GM19238 (cell line): ENCODE measurements around the gene SBF2.

Source experiments
- DNase-seq: peaks from one replicate; pipeline ENCODE4 v3.0.0; 2011; ENCODE audit warnings: low spot score; ENCODE audit not compliant: insufficient read length

The SBF2 gene

DNA sequence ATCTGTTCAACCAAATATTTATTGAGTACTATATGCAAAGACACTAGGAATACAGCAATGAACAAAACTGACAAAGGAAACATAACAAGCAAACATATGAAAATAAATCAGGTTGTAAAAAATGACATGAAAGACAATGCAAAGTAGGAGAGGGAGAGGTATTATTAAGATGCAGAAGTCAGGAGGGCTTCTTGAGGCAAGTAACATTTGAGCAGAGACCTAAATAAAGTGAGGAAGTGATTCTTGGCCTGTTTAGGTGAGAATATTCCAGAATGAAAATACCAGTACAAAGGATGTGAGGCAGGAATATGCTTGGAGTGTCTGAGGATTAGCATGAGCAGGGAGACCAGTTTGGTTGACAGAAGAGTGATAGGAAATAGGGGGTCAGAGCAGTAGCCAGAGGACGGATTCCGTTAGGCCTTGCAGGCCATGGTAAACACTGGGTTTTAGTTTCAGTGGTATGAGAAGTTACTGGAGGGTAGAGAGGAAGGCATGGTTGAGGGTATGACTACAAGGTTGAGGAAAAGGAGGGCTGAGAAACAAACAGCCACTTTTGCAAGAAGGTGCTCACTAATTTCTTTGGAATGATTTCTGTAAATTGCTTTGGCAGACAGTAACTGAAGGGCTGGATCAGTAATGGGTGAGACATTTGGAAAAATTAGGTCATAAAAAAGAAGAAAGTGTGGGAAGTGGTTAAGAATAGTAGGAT is 438.3 kb downstream of the SBF2 start:
- DNase-seq, result no peak

DNA sequence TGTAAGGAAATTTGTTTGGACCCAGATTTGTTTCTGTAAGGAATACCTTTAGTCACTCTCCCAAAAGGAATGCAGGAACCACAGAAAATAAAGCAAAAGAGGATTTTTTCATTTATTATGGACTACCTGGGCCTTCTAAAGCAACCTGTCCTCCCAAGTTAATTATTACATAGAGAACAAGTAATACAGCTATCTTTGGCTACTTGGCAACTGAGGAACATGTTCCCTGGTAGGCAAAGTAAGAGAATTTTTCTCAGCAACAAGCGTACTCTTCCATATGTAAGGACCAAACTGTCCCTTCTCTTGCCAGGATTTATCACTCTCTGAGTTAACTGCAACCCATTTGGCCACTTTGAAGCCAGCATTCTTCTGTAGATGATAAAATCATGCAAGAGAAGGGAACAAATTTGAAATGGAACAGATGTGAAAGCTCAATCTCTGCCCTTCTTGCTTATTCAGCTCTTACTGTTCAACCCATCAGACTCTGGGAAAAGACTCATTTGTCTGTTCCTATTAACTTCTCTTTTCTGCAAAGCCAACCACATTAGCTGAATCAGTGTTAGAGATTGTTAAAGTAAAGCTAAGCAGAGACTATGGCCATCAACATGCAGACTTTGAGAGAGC is 440.0 kb downstream of the SBF2 start:
- DNase-seq, result no peak

DNA sequence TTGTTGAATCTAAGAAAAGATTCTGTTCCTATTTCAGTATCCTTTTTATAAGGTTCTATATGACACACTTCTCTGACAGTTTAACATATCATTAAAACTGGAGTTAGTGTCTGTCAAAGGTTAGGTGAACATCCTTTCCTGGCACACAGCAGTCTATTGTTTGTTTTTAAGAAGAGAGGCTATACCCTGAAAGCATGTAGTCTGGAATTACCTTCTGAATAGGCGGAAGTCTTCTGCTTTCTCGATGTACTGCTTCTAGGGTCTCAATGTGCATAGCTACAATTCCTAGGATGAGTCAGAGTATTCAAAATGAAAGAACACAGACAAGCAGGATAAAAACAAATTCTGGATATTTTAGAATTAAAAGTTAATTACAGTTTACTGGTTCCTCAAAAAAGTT is 441.6 kb downstream of the SBF2 start:
- DNase-seq, result no peak

DNA sequence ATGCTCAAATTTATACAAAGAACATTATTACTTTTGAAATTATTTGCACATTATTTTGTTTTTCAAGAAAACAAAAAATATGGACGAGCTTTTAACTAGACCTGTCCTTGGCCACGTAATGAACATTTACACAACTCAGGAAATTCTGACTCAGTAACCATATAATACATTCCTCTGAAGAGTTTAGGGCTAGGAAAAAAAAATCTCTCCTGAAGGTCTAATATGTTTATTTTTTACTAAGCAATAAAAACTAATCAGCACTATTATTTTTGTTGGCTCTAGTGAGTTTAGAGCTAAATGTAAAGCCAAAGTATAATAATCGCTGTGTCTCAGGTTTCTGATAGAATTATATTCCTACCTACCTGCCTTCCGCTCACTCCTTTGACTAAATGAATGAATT is 442.7 kb downstream of the SBF2 start:
- no peak for DNase-seq

DNA sequence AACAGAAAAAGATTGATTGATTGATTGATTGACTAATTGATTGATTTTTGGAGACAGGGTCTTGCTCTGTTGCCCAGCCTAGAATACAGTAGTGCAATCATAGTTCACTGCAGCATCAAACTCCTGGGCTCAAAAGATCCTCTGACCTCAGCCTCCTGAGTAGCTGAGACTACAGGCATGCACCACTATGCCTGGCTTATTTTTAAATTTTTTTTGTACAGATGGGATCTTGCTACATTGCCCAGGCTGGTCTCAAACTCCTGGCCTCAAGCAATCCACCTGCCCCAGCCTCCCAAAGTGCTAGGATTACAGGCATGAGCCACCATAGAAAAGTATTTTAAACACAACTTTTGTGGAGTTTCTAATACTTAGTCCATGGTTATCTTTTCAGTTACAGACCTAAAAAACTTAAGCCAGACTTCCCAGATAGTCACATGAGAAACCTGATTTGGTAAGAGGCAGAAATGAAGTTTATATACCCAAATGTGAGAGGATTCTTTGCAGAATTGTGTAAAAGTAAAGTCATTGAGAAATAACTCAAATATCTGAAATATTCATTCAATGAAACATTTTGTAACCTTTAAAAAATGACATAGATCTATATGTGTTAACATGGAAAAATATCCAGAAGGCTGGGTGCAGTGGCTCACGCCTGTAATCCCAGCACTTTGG is 443.7 kb downstream of the SBF2 start:
- DNase-seq, result no peak

DNA sequence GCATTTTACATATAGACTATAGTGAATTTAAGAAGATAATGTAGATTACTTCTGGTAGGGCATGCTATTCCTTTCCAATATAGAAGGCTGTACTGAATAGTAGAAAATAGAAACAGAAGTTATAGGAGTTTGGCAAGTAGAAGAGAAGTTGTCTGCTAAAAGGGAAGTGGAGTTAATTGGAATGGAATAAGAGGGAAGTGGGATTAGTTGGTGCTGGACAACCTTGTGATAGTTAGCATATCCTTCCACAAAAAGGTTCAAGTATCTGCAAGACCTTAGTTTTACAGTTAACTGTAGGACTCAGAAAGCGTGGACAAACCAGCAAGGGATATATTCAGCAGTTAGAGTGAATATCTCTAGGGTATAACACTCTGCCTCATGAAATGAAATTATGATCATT is 444.6 kb downstream of the SBF2 start:
- DNase-seq, result no peak

DNA sequence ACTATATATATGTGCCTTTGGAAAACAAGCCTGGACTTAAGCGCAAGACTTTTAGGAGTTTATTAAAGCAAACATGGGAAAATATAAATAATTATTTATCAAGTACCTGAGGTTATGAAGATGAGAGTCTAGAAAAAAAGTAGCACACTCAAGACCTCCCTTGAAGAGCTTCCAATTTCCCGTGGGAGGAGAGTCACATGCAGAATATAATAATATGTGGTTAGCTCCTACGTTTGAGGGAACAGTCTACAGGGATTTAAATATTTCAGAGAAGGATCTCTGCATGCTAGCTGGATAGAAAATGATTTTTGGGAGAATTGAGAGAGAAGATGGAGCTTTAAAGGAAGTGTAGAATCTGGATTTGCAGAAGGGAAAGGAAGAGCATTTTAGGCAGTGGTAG is 446.4 kb downstream of the SBF2 start:
- DNase-seq, result no peak

DNA sequence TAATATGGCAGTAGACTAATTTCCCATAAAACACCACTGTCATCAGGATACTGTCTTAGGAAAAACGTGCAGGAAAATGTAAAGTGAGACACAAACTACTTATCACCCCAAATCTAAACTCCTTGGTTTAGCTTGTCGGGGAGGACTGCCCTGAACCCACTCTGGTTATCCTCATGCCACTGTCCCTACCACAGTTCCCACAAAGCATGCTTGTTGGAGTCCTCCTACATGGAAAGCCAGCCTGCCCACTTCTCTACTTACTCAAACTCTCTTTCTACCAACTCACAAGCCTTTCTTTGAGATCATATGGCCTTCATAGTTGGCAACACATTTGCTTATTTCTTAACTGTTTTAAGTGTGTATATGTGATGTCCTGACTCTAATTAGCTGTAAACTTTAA is 451.1 kb downstream of the SBF2 start:
- no peak for DNase-seq

DNA sequence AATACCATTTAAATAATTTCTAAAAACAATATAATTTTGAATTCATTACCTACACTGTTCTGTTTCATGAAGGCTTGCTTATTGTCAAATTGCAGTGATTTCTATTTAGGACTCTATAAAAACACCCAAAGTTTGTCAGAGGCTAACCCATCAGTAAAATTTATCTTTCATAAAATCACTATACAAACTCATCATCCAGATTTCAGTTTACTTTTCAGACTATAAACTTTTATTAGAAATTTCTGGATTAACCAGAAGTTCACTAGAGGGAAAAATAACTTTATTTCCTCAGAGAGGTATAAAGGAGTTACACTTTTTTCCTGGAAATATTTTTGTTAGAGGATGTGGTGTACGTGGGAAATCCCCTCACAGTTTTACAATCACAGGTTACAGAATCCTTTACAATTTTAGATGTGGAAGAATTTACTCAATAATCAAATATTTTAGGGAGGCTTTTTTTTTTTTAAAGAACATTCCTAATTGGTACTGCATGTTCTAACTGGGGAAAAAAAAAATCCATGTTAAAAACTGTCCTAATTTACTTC is 453.5 kb downstream of the SBF2 start:
- DNase-seq, result no peak

DNA sequence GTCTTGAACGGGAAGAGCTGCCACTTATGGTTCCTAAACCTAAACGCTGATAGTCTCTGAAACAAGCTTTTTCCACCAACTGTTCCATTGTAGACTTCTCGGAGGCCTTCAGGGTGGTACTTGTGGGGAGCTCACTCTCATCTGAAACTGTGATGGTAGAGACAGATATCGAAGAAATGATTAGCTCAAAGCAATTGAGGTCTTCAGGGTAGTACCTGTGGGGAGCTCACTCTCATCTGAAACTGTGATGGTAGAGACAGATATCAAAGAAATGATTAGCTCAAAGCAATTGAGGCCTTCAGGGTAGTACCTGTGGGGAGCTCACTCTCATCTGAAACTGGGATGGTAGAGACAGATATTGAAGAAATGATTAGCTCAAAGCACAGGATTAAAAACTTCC is 454.5 kb downstream of the SBF2 start:
- DNase-seq, result no peak

DNA sequence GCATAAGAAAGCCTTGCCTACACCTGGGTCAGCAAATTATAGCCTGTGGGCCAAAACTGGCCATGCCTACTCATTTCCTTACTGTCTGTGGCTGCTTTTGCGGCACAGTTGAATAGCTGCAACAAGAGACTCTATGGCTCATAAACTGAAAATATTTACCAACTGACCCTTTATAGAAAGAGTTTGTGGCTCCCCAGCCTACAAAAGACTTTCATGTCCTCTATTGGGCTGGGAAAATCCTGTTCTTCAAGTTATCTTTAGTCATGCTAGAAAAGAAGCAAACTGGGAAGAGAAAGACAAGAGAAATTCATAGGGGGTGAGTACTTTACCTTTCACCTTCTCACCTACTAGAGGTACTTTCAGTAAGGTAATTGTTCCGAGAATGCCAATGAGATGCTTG is 455.1 kb downstream of the SBF2 start:
- DNase-seq, result no peak

DNA sequence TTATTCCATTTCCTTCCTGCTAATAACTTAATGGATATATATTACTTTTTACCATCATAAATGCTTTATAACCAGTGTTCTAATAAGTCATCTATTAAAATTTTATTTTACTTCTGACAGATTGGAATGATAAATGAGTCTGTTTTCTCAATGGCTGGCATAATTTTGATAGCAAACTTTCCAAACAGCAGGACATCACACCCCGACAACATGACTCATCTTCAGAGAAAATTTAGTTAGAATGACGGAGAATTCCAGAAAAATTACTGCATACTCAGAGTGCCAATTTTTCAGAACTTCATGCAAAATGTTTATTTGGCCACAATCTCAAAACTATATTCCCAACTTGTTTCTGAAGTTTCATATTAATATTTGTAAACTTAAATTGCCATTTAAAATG is 455.8 kb downstream of the SBF2 start:
- DNase-seq, result no peak

DNA sequence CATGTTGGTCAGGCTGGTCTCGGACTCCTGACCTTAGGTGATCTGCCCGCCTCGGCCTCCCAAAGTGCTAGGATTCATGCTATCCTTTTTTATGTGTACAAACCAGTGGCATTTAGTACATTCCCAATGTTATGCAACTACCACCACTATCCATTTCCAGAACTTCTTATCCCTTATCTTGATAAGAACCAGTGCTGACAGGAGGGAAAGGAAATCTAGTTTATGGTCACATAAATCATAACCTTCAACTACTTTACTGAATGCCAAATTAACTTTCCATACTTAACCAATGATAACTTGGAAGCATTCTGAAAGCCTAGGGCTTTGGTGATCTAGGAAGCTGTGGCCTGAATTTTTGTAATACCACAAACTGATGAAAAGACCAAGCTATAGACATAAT is 459.7 kb downstream of the SBF2 start:
- no peak for DNase-seq

DNA sequence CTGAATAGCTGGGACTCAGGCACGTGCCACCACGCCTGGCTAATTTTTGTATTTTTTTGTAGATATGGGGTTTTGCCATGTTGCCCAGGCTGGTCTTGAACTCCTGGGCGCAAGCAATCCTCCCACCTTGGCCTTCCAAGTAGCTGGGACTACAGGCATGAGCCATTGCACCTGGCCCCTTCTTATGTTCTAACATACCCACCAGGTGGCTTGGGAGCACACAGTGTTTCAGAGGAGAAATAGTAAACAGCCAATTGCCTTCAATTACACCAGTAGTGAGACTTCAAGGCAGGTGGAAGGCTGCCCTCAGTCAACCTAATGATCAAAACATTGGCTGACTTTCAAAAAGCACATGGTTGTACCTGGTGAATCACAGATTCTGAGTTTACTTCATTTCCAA is 462.9 kb downstream of the SBF2 start:
- DNase-seq, result no peak

DNA sequence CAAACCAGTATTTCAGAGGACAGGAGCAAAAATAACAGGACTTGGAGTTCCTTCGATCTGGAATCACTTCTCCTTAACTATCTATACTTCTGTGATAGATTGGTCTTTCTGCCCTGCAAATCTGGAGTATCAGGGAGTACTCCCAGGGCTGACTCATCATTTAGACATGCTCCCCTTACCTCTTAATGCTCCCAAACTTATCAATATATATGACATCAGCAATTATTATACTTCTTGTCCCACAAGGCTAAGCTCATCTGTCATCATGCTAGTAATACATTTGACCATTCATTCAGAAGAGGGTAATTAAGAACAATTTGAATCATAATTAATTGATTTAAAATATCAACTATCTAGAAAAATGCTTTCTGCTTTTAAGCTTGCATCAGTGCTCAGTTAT is 466.3 kb downstream of the SBF2 start:
- DNase-seq, result no peak

DNA sequence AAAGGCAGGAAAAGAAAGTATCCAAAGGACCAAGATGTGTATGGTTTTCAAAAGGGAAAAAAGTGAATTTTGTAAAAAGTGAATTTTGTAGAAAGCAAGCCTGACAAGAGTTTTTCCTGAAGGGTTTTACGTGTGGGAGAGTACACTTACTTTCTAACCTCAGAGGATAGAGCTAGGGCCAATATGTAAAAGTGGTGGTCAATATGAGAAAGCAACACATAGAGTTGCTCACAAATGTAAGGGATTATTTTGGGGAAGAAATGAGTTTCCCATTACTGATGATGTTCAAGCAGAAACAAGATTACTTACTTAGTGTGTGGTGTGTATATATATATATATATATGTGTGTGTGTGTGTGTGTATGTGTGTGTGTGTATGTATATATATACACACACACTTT is 467.6 kb downstream of the SBF2 start:
- no peak for DNase-seq

DNA sequence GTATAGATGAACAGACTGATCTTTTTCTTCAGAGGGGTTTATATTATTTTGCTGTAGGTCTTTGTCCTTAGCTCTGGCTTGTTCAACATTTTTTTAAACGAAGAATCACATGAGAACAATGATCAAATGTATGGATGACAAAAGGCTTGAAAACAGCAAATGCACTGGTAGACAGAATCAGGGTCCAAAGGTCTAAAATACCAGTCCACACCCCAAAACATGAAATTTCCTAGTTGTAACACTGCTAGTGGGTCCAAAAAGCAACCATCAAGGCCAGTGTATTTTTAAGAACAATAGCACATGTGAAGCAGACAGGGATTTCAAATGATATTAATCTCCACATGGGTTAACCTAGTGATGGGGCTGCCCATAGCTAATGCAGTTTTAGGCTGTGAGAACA is 468.1 kb downstream of the SBF2 start:
- DNase-seq, result no peak

DNA sequence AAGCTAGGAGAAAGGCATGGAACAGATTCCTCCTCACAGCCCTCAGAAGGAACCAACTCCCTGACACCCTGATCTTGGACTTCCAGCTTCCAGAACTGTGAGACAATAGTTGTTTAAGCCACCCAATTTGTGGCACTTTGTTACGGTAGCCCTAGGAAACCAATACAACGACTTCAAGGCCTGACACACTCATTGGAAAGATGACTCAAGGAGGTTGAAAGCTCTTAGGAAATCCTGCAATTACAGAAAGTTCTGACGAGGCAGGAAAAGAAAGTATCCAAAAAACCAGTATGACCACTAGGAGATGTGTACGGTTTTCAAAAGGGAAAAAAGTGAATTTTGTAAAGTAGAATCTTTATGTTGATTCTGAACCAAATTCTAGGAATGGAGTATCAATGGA is 468.7 kb downstream of the SBF2 start:
- no peak for DNase-seq

DNA sequence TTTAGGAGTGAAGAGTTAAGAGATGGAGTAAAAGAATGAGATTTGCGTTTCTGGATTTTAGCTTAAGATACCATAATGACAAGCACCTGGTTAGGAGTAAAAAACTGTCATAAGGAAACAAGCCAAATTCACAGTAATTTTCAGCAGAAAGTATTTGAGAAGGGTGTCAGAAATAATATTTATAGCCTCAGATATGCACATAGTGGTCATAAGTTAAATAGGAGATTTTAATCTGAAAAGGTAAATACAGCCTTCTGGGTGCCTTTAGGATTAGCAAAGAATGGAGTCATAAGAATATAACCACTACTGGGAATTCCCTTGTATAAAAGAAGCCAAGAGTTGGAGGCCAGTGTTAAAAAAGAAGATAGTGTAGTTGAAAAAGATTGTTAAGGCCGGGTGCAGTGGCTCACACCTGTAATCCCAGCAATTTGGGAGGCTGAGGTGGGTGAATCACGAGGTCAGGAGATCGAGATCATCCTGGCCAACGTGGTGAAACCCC is 470.1 kb downstream of the SBF2 start:
- no peak for DNase-seq

DNA sequence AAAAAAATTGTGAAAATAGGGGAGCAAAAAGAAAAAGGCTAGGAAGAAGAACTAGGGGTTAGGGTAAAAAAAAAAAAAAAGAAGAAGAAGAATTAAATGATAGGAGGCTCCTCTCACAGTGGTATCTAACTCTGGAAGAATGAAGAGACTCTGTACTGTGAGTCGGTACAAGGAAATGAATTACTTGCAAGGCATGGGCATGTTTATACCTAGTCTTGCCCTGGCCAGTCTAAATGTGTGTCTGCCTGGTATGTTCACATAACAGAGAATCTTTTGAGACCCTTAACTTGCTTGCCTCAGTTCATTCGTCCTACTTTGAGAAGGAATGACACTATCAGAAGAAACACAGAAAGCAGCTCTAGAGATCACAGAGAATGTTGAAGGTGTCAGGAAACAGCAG is 470.6 kb downstream of the SBF2 start:
- no peak for DNase-seq

DNA sequence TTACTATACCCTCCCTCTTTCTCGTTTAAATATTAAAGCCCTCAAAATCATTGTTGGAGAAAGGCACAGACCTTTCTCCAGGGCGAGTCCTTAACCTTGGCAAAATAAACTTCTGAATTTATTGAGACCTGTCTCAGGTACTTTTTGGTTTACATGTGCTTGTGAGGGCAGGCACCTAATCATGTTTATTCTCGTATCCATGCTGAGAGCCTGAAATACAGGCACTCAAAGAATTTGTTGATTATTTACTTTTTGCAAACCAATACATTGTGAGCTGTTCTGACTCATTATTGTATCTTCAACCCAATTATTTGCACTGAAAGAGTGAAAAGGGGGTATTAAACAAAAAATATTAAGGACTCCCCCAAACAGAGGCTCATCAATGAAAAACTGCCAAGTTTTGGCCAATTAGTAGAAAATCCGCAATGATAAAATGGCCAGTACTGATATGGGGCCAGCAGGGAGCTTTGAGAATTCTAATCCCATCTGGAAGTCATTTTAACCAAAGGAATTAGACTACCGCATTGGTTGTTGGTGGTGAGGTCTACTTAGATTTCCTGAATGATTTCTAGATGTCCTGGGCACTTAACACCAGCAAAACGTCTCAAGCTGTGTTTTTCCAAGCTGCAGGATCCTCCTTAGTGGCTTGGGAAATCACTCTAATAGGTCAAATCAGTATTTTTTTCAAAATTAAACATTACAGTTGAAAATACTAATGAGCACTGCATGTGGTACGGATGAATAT is 472.8 kb downstream of the SBF2 start:
- no peak for DNase-seq

DNA sequence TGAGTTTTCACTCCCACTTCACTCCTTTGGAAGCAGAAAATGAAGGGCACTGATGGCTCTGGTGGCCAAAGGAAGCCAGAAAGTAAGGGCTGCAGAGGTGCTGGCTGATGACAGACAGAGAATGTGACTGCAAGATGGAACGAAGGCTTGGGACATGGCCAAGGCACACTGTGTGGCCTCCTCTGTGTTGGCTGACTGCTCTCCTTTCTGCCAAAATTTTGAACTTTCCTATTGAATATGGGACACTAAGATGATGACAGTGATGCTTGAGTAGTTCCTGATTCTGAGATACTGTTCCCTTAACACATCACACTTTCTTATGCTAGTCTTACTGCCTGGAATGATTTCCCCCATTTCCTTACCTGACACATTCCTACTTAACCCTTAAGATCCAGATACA is 473.8 kb downstream of the SBF2 start:
- DNase-seq, result no peak
